ENCODE results near the gene RPL41. TPM values are rescaled to one million over a fixed set of nuclear protein-coding genes. Genes with fewer than 3 reads are reported as not detected.
"Not testable (repeated sequence)": the region's sequence is repeated elsewhere in the genome, so short reads cannot be mapped to it uniquely, and the experiment has no call there.

The RPL41 gene
- polyA plus RNA-seq, 3 donors, result 2,986 to 5,048 (median 3,308) TPM

DNA sequence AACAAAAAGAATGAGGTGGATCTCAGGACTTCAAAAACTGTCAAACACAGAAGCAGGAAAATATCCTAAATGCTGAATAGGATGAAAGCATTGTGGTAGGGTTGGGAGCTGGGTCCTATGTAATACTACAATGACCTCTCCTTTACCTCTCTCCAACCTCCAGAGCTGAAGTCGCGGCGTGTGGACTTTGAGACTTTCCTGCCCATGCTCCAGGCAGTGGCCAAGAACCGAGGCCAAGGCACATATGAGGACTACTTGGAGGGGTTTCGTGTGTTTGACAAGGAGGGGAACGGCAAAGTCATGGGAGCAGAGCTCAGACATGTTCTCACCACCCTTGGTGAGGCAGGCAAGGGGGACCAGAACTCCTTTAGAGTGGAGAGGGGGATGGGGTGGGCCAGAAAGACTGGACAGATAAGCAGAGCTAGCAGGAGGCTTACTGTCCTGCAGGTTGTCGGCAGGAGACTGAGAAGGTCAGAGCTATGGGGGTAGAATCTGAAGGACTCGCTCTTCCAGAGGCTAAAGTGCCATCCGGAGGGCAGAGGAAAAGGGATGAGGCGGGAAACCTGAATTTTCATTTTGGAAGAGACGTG, 38.9 kb downstream of the RPL41 start:
- H3K27me3 Mint-ChIP-seq (ENCODE audit: low read depth in 3 of 3), result peaks cover 0 to 3% (median 2%) of the 10 kb centered on the region in 3 donors
- no peak overlapping the region for H3K9ac ChIP-seq (ENCODE audit: insufficient read depth, low read length, poor library complexity, severe bottlenecking)

DNA sequence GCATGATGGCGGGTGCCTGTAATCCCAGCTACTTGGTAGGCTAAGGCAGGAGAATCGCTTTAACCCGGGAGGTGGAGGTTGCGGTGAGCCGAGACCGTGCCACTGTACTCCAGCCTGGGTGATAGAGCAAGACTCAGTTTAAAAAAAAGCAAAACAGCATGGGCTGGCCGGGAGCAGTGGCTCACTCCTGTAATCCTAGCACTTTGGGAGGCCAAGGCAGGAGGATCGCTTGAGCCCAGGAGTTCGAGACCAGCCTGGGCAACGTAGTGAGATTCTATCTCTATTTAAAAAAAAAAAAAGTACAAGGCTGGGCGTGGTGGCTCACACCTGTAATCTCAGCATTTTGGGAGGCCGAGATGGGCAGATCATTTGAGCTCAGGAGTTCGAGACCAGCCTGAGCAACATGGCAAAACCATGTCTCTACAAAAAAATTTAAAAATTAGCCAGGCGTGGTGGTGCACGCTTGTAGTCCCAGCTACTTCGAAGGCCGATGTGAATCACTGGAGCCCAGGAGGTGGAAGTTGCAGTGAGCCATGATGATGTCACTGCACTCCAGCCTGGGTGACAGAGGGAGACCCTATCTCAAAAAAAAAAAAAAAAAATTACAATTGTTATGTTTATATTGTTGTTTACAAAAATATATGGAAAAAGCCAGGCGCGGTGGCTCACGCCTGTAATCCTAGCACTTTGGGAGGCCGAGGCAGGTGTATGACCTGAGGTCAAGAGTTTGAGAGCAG, 40.2 kb downstream of the RPL41 start:
- intact Hi-C loops (cut with micrococcal nuclease); H3K9me3 Mint-ChIP-seq; H3K27me3 Mint-ChIP-seq (ENCODE audit: low read depth in 3 of 3); H3K9me3 ChIP-seq (replicated peaks in 1 of 2; ENCODE audit: control insufficient read depth in 1 of 2, insufficient read depth in 1 of 2, low read length in 2 of 2); H3K27me3 ChIP-seq (ENCODE audit: control insufficient read depth in 2 of 2, insufficient read depth in 2 of 2, low read length in 2 of 2): not testable (repeated sequence)
- H3K9ac ChIP-seq (ENCODE audit: insufficient read depth, low read length, poor library complexity, severe bottlenecking), result peak overlapping the region; percentile 61
- peak overlapping the region in 1 of 2 donors; percentile 80 for H3K27ac ChIP-seq (ENCODE audit: low read depth in 1 of 2, low read length in 2 of 2)
- peaks cover 30% of the 10 kb centered on the region for H4K20me1 ChIP-seq (ENCODE audit: insufficient read depth, low read length)
- WGBS (ENCODE audit: insufficient coverage), result 100% methylated on average over 10 of the region's 21 CpGs
- peaks cover 45% of the 10 kb centered on the region for H3K79me2 ChIP-seq (ENCODE audit: insufficient read depth, low read length)
- H3K4me1 ChIP-seq (ENCODE audit: control insufficient read depth in 1 of 2, insufficient read depth in 2 of 2, low read length in 2 of 2), result peaks cover 47 to 57% of the 10 kb centered on the region in 2 donors
- Mint-ChIP-seq H3K36me3 (peaks cover 21 to 23% of the 10 kb centered on the region in 2 donors), H3K4me3 (peak overlapping the region; percentile 97 to 99), H3K27ac (peak overlapping the region; percentile 50 to 99 (median 98)), H3K4me1 (peaks cover 49% of the 10 kb centered on the region)
- peak overlapping the region; percentile 88 for H2AFZ ChIP-seq (ENCODE audit: insufficient read depth, low read depth, low read length, poor library complexity, severe bottlenecking)
- H3K36me3 ChIP-seq (replicated peaks in 1 of 2; ENCODE audit: control insufficient read depth in 1 of 2, insufficient read depth in 2 of 2, low read length in 2 of 2), result peaks cover 19 to 21% of the 10 kb centered on the region in 2 donors
- peak overlapping the region; percentile 35 to 96 (median 77) for H3K4me3 ChIP-seq (replicated peaks in 1 of 3; ENCODE audit: low read depth in 2 of 3, low read length in 3 of 3)
- peak overlapping the region; percentile 86 for H3K4me2 ChIP-seq (replicated peaks; ENCODE audit: extremely low read depth, low read length, poor library complexity, severe bottlenecking)
- peak in 2 of 3 donors; percentile 17 to 64 for DNase-seq

More for the DNA sequence above, 38.9 kb downstream of the RPL41 start:
- 97% methylated on average over 7 of the region's 11 CpGs for WGBS (ENCODE audit: insufficient coverage)
- Mint-ChIP-seq H3K36me3 (peaks cover 11% of the 10 kb centered on the region in 2 donors), H3K9me3 (no peaks in the 10 kb centered on the region), H3K27ac (peak overlapping the region in 3 of 7 donors; percentile 18 to 45 (median 31)), H3K4me1 (peaks cover 47% of the 10 kb centered on the region), H3K4me3 (no peak overlapping the region)
- H3K27ac ChIP-seq (ENCODE audit: low read depth in 1 of 2, low read length in 2 of 2), result no peak overlapping the region
- H3K4me3 ChIP-seq (replicated peaks in 1 of 3; ENCODE audit: low read depth in 2 of 3, low read length in 3 of 3), result no peak overlapping the region
- peaks cover 33% of the 10 kb centered on the region for H3K79me2 ChIP-seq (ENCODE audit: insufficient read depth, low read length)
- H3K27me3 ChIP-seq (ENCODE audit: control insufficient read depth in 2 of 2, insufficient read depth in 2 of 2, low read length in 2 of 2), result no peaks in the 10 kb centered on the region
- H3K9me3 ChIP-seq (replicated peaks in 1 of 2; ENCODE audit: control insufficient read depth in 1 of 2, insufficient read depth in 1 of 2, low read length in 2 of 2), result no peaks in the 10 kb centered on the region
- peaks cover 17% of the 10 kb centered on the region for H4K20me1 ChIP-seq (ENCODE audit: insufficient read depth, low read length)
- peaks cover 48 to 58% of the 10 kb centered on the region in 2 donors for H3K4me1 ChIP-seq (ENCODE audit: control insufficient read depth in 1 of 2, insufficient read depth in 2 of 2, low read length in 2 of 2)
- TF ChIP-seq, protein P1, sequence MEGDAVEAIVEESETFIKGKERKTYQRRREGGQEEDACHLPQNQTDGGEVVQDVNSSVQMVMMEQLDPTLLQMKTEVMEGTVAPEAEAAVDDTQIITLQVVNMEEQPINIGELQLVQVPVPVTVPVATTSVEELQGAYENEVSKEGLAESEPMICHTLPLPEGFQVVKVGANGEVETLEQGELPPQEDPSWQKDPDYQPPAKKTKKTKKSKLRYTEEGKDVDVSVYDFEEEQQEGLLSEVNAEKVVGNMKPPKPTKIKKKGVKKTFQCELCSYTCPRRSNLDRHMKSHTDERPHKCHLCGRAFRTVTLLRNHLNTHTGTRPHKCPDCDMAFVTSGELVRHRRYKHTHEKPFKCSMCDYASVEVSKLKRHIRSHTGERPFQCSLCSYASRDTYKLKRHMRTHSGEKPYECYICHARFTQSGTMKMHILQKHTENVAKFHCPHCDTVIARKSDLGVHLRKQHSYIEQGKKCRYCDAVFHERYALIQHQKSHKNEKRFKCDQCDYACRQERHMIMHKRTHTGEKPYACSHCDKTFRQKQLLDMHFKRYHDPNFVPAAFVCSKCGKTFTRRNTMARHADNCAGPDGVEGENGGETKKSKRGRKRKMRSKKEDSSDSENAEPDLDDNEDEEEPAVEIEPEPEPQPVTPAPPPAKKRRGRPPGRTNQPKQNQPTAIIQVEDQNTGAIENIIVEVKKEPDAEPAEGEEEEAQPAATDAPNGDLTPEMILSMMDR (IDR thresholded peaks at IDR 0.05), result no peak
- H3K36me3 ChIP-seq (replicated peaks in 1 of 2; ENCODE audit: control insufficient read depth in 1 of 2, insufficient read depth in 2 of 2, low read length in 2 of 2), result peaks cover 6 to 8% of the 10 kb centered on the region in 2 donors
- intact Hi-C loops (cut with micrococcal nuclease), result no loop called here
- no peak for DNase-seq
- no peak overlapping the region for H3K4me2 ChIP-seq (replicated peaks; ENCODE audit: extremely low read depth, low read length, poor library complexity, severe bottlenecking)
- no peak overlapping the region for H2AFZ ChIP-seq (ENCODE audit: insufficient read depth, low read depth, low read length, poor library complexity, severe bottlenecking)

Measured in CD14-positive monocyte (primary cell).